ENCODE measurements around the gene TNFRSF19. TPM values are rescaled to one million over a fixed set of nuclear protein-coding genes. Genes with fewer than 3 reads are reported as not detected.

The TNFRSF19 gene
- total RNA-seq, 2 donors from 2014 or later = 0.16 to 0.17 TPM

DNA sequence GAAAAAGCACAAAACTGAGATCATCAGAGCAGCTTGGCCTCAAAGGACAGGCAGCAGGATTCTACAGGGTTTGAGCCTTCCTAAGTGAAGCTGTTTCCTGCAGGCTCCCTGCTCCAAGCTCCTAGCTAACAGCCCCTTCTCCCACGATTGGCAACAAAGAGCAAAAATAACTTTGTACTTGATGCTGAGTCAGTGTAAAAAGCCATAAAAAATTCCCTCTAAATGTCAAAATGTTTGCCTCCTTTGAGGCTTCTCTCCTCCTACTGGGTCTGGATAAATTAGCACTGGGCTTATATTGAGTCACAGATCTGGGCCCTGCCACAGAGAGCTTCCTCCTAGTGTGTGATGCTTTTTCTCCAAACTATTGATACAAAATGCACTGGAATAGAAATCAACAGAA is 153.3 kb downstream of the TNFRSF19 start:
- DNase-seq (no peak), ATAC-seq (no peak)
- Mint-ChIP-seq H3K27ac (no peak overlapping the region), H3K4me3 (no peak overlapping the region), H3K36me3 (ENCODE audit: low read depth) (peaks cover 3% of the 10 kb centered on the region), H3K27me3 (no peaks in the 10 kb centered on the region), H3K4me1 (peaks cover 12% of the 10 kb centered on the region)
- H3K9me3 ChIP-seq (ENCODE audit: control insufficient read depth, low read length, poor library complexity, severe bottlenecking) = no peaks in the 10 kb centered on the region

DNA sequence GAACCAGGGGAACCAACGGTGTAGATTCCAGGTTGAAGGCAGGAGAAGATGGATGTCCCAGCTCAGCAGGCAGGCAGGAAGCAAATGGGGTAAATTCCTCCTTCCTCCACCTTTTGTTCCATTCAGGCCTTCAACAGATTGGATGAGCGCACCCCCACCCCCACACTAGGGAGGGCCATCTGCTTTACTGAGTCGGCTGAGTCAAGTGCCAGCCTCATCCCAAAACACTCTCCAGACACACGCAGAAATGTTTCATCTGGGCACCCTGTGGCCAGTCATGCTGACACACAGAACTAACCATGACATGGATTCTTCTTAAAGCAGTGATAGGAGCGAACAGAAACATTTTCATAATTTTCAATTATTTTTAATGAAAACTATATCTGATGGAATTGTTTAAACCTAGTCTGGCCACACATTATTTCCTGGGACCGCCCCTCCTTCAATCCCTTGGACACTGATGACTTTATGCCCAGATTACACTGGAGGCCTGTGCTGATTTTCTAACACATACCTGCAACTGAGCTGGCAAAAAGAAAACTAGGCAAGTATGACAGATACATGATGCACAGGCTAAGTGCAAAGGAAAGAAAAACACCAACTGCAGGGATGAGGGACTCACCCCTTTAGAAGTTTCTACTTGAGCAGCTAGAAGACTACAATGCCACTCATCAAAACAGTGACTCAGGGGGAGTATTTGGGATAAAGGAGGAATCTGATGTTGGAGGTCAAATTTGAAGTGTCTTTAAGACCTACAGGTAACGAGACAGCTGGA is 154.2 kb downstream of the TNFRSF19 start:
- Mint-ChIP-seq H3K27me3 (no peaks in the 10 kb centered on the region), H3K27ac (no peak overlapping the region)
- ATAC-seq = no peak

More for the DNA sequence above, 154.2 kb downstream of the TNFRSF19 start:
- Mint-ChIP-seq H3K4me3 (no peak overlapping the region), H3K4me1 (peaks cover 3% of the 10 kb centered on the region), H3K36me3 (ENCODE audit: low read depth) (peaks cover 3% of the 10 kb centered on the region)
- DNase-seq = no peak
- no peaks in the 10 kb centered on the region for H3K9me3 ChIP-seq (ENCODE audit: control insufficient read depth, low read length, poor library complexity, severe bottlenecking)

Other genes starting within 250 kb of the TNFRSF19 start
- 10 to 100 TPM; 15.5 to 19.1 TPM for gene SACS, start 136.7 kb upstream of the TNFRSF19 start, total RNA-seq